Measurements from ENCODE around the gene KLHL13. TPM values are rescaled to one million over a fixed set of nuclear protein-coding genes. Genes with fewer than 3 reads are reported as not detected.

The KLHL13 gene
- total and polyA plus RNA-seq, 2 of the 8 experiments (the other 6 are each of a cell fraction or from before 2014, with no cell fraction given) = 6.4 to 12.8 TPM

GRCh38 chrX:117990438-117990837, 126.2 kb downstream of the KLHL13 start:
- Histone ChIP-seq H2BK120ac (replicated peaks; ENCODE audit: low read depth, low read length) (no peak overlapping the region), H3K4me3 (ENCODE audit: extremely low read depth in 1 of 4, insufficient read depth in 2 of 4, low read depth in 3 of 4, low read length in 4 of 4) (no peak overlapping the region), H3K9ac (replicated peaks in 1 of 4; ENCODE audit: extremely low read depth in 1 of 4, low read depth in 3 of 4, low read length in 3 of 4) (no peak overlapping the region), H3K9me3 (ENCODE audit: insufficient read depth in 2 of 2, low read depth in 1 of 2, low read length in 1 of 2) (no peaks in the 10 kb centered on the region), H4K5ac (ENCODE audit: insufficient read length, low read depth, low read length) (no peak overlapping the region), H3K27me3 (replicated peaks in 1 of 4; ENCODE audit: control insufficient read depth in 3 of 4, extremely low read depth in 1 of 4, insufficient read depth in 3 of 4, low read length in 3 of 4) (no peaks in the 10 kb centered on the region), H3K23me2 (ENCODE audit: low read depth, low read length) (no peaks in the 10 kb centered on the region), H4K8ac (ENCODE audit: extremely low read depth, insufficient read depth, low read length) (no peak overlapping the region), H3K56ac (replicated peaks; ENCODE audit: insufficient read length, low read depth, low read length) (no peak overlapping the region), H3K36me3 (ENCODE audit: control insufficient read depth in 2 of 4, insufficient read depth in 4 of 4, low read length in 3 of 4) (no peaks in the 10 kb centered on the region), H3K4me2 (ENCODE audit: insufficient read depth in 1 of 2, low read depth in 2 of 2, low read length in 2 of 2) (no peak overlapping the region), H3K27ac (ENCODE audit: low read depth, low read length) (no peak overlapping the region), H2AFZ (ENCODE audit: low read length) (no peak overlapping the region), H3K23ac (ENCODE audit: insufficient read length) (no peak overlapping the region), H2BK20ac (ENCODE audit: low read length) (no peak overlapping the region), H3K18ac (ENCODE audit: extremely low read depth, low read length) (no peak overlapping the region), H2BK5ac (ENCODE audit: low read depth, low read length) (no peak overlapping the region), H3K4me1 (replicated peaks in 1 of 4; ENCODE audit: control insufficient read depth in 3 of 4, insufficient read depth in 4 of 4, low read length in 3 of 4) (peaks cover 0 to 4% (median 0%) of the 10 kb centered on the region in 4 experiments; a peak in 1 of 7 replicates), H4K91ac (replicated peaks; ENCODE audit: insufficient read length, low read length) (no peak overlapping the region), H3K79me2 (ENCODE audit: control insufficient read depth in 1 of 2, insufficient read depth in 2 of 2, low read length in 2 of 2) (no peaks in the 10 kb centered on the region), H2AK5ac (ENCODE audit: low read depth, low read length) (no peak overlapping the region), H3K4ac (replicated peaks; ENCODE audit: insufficient read length, low read depth, low read length) (no peak overlapping the region), H2BK12ac (ENCODE audit: low read depth, low read length) (no peak overlapping the region), H3K14ac (ENCODE audit: insufficient read length) (no peak overlapping the region), H3K79me1 (ENCODE audit: low read depth, low read length) (no peaks in the 10 kb centered on the region), H2BK15ac (ENCODE audit: low read length) (no peak overlapping the region), H4K20me1 (replicated peaks in 1 of 2; ENCODE audit: control insufficient read depth in 1 of 2, insufficient read depth in 2 of 2, low read length in 2 of 2) (no peaks in the 10 kb centered on the region)
- 97% methylated on average over 3 of the region's 3 CpGs; no CpG with 5 or more reads in 1 of the 2 experiments for WGBS, 2 experiments (ENCODE audit: extremely low coverage in 1 of 2, insufficient coverage in 1 of 2, insufficient read length in 1 of 2, insufficient replicate concordance in 2 of 2, low coverage in 1 of 2, low lambda C conversion rate in 2 of 2, missing lambda C conversion rate in 1 of 2)
- POLR2A ChIA-PET (ENCODE audit: partially characterized antibody) = no interaction called here
- DNase-seq (ENCODE audit: low read depth in 1 of 2, low spot score in 2 of 2) = no peak
- FAIRE-seq = no peak
- CTCF ChIA-PET (ENCODE audit: partially characterized antibody) = no interaction called here
- no peak for TF ChIP-seq SP1 (IDR thresholded peaks at IDR 0.05; ENCODE audit: low read depth, low read length)
- no peak for TF ChIP-seq PHF8 (conservative IDR thresholded peaks at IDR 0.05; ENCODE audit: low read depth, low read length)
- TF ChIP-seq BRCA1 (IDR thresholded peaks at IDR 0.05; ENCODE audit: low read depth, low read length) = no peak
- TF ChIP-seq SRF (IDR thresholded peaks at IDR 0.05; ENCODE audit: low read depth, low read length) = no peak
- no peak for TF ChIP-seq CTCF (IDR thresholded peaks at IDR 0.05; ENCODE audit: control extremely low read depth in 1 of 3, insufficient read depth in 1 of 3, low read depth in 1 of 3, low read length in 3 of 3)
- no peak for TF ChIP-seq EGR1 (IDR thresholded peaks at IDR 0.05; ENCODE audit: borderline replicate concordance, low read depth, low read length)
- no peak for TF ChIP-seq FOSL1 (IDR thresholded peaks at IDR 0.05; ENCODE audit: insufficient read depth, low read depth, low read length)
- no peak for TF ChIP-seq POLR2AphosphoS5 (IDR thresholded peaks at IDR 0.05; ENCODE audit: low read depth, low read length)
- TF ChIP-seq CTBP2 (IDR thresholded peaks at IDR 0.05; ENCODE audit: borderline replicate concordance, insufficient read depth, insufficient read length, low read length) = no peak
- TF ChIP-seq TCF12 (IDR thresholded peaks at IDR 0.05; ENCODE audit: low read depth, low read length) = no peak
- no peak for TF ChIP-seq HDAC6 (IDR thresholded peaks at IDR 0.05; ENCODE audit: low read depth, low read length)
- no peak for TF ChIP-seq SIRT6 (IDR thresholded peaks at IDR 0.05; ENCODE audit: low read length)
- TF ChIP-seq HDAC2 (IDR thresholded peaks at IDR 0.05; ENCODE audit: borderline replicate concordance in 1 of 2, low read depth in 2 of 2, low read length in 2 of 2) = no peak

All from H1 (cell line).